Body of pancreas (tissue), 4 donors: ENCODE data around the gene AGAP3. TPM values are rescaled to one million over a fixed set of nuclear protein-coding genes. Genes with fewer than 3 reads are reported as not detected.

Experiments used
- ATAC-seq: fragments of 150-250 bp; one replicate; pipeline ENCODE4 v1.9.1; 2016
- DNase-seq, 4 donors: peaks; one replicate each; pipeline ENCODE4 v3.0.0-alpha.2; 2019
- H3K27ac ChIP-seq, 4 donors: fragments of 200-600 bp; sonication (generic); 1 replicate in 3 of 4; 2 replicates in 1 of 4; pipeline versions ENCODE4 v1.5.1 to v1.6.1; 2016 to 2019; ENCODE audit warnings: mild to moderate bottlenecking in 1 of 4, mixed read lengths in 1 of 4, moderate library complexity in 1 of 4
- H3K27me3 ChIP-seq, 2 donors: fragments of 200-600 bp; sonication (generic); one replicate each; pipeline ENCODE4 v1.6.0; 2016; ENCODE audit warnings: mild to moderate bottlenecking in 1 of 2
- H3K36me3 ChIP-seq, 2 donors: fragments of 200-600 bp; sonication (generic); replicated peaks in 1 of 2; 2 replicates each; pipeline ENCODE4 v1.5.1; 2016; ENCODE audit warnings: low read depth in 2 of 2; ENCODE audit not compliant: insufficient read depth in 1 of 2
- H3K4me1 ChIP-seq: fragments of 200-600 bp; sonication (generic); one replicate; pipeline ENCODE4 v1.6.0; 2016
- H3K4me3 ChIP-seq, 2 donors: fragments of 200-600 bp; sonication (generic); 1 replicate in 1 of 2; 2 replicates in 1 of 2; pipeline ENCODE4 v1.5.1; 2016 to 2019
- H3K9me3 ChIP-seq, 3 donors: fragments of 200-600 bp; sonication (generic); 1 replicate in 2 of 3; 2 replicates in 1 of 3; pipeline ENCODE4 v1.5.1; 2016
- POLR2A ChIP-seq, 3 donors: fragments of 450-650 bp; IDR thresholded peaks; one replicate each; pipeline ENCODE4 v1.6.1; 2016; ENCODE audit warnings: antibody characterized with exemption in 3 of 3, mild to moderate bottlenecking in 2 of 3
- WGBS, 2 donors: methylation state at CpG; one replicate each; pipeline ENCODE4 v1.1.5; 2017; 5-methylcytosine and 5-hydroxymethylcytosine counted together
- intact Hi-C: fragments of 100-400 bp; cut with DNase I; formaldehyde crosslinking; loops from one replicate; pipeline ENCODE4 v1.15.1; 2023
- total RNA-seq, 2 donors: library from RNA; depleted of rRNA; stranded (reverse); fragments of >200 nt; gene quantifications; one replicate each; pipeline ENCODE4 v1.1.0, GENCODE V29; 2016
- TF ChIP-seq, protein P1 (sequence below), 7 experiments: fragments of 450-650 bp in 4 of 7; fragments of 200-600 bp in 3 of 7; sonication (generic) in 3 of 7; IDR thresholded peaks; one replicate each; pipeline ENCODE4 v1.5.1; 2016 to 2019; ENCODE audit warnings: antibody characterized with exemption in 7 of 7

Gene AGAP3
- total RNA-seq, 2 donors from 2014 or later = 45.4 to 104 TPM

DNA sequence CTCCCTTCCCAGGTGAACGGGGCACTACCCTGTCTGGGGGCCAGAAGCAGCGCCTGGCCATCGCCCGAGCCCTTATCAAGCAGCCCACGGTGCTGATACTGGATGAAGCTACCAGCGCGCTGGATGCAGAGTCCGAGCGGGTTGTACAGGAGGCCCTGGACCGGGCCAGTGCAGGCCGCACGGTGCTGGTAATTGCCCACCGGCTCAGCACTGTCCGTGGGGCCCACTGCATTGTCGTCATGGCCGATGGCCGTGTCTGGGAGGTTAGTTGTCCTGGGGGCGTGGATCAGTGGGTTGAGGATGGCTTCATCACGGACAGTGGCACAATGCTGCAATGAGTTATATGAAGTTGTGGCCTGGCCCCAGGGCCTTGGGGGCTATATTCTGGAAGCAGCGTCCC is 42.3 kb upstream of the AGAP3 start:
- TF ChIP-seq, protein P1, sequence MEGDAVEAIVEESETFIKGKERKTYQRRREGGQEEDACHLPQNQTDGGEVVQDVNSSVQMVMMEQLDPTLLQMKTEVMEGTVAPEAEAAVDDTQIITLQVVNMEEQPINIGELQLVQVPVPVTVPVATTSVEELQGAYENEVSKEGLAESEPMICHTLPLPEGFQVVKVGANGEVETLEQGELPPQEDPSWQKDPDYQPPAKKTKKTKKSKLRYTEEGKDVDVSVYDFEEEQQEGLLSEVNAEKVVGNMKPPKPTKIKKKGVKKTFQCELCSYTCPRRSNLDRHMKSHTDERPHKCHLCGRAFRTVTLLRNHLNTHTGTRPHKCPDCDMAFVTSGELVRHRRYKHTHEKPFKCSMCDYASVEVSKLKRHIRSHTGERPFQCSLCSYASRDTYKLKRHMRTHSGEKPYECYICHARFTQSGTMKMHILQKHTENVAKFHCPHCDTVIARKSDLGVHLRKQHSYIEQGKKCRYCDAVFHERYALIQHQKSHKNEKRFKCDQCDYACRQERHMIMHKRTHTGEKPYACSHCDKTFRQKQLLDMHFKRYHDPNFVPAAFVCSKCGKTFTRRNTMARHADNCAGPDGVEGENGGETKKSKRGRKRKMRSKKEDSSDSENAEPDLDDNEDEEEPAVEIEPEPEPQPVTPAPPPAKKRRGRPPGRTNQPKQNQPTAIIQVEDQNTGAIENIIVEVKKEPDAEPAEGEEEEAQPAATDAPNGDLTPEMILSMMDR (IDR thresholded peaks at IDR 0.05) = no peak
- TF ChIP-seq POLR2A (IDR thresholded peaks at IDR 0.05) = no peak
- no peak for DNase-seq
- no peak overlapping the region for H3K27ac ChIP-seq
- WGBS, 2 donors = 92 to 93% methylated on average over 2 to 7 of the region's 20 CpGs
- intact Hi-C loops = no loop called here
- no peak overlapping the region for H3K4me3 ChIP-seq
- ATAC-seq = no peak
- H3K36me3 ChIP-seq = no peaks in the 10 kb centered on the region
- H3K4me1 ChIP-seq = no peaks in the 10 kb centered on the region
- no peaks in the 10 kb centered on the region for H3K27me3 ChIP-seq
- H3K9me3 ChIP-seq = no peaks in the 10 kb centered on the region

GRCh38 chr7:151045262-151045661 is 41.0 kb upstream of the AGAP3 start:
- TF ChIP-seq, protein P1 (IDR thresholded peaks at IDR 0.05) = no peak
- TF ChIP-seq POLR2A (IDR thresholded peaks at IDR 0.05) = no peak
- Histone ChIP-seq H3K4me3 (no peak overlapping the region), H3K36me3 (no peaks in the 10 kb centered on the region), H3K9me3 (no peaks in the 10 kb centered on the region), H3K4me1 (no peaks in the 10 kb centered on the region), H3K27me3 (no peaks in the 10 kb centered on the region), H3K27ac (no peak overlapping the region)
- DNase-seq (no peak), ATAC-seq (no peak)
- intact Hi-C loops = no loop called here
- 85 to 89% methylated on average over 9 to 11 of the region's 11 CpGs for WGBS, 2 donors

GRCh38 chr7:151045967-151046366 is 40.3 kb upstream of the AGAP3 start:
- WGBS, 2 donors = 83 to 87% methylated on average over 6 to 9 of the region's 9 CpGs
- no peak overlapping the region for H3K4me3 ChIP-seq

DNA sequence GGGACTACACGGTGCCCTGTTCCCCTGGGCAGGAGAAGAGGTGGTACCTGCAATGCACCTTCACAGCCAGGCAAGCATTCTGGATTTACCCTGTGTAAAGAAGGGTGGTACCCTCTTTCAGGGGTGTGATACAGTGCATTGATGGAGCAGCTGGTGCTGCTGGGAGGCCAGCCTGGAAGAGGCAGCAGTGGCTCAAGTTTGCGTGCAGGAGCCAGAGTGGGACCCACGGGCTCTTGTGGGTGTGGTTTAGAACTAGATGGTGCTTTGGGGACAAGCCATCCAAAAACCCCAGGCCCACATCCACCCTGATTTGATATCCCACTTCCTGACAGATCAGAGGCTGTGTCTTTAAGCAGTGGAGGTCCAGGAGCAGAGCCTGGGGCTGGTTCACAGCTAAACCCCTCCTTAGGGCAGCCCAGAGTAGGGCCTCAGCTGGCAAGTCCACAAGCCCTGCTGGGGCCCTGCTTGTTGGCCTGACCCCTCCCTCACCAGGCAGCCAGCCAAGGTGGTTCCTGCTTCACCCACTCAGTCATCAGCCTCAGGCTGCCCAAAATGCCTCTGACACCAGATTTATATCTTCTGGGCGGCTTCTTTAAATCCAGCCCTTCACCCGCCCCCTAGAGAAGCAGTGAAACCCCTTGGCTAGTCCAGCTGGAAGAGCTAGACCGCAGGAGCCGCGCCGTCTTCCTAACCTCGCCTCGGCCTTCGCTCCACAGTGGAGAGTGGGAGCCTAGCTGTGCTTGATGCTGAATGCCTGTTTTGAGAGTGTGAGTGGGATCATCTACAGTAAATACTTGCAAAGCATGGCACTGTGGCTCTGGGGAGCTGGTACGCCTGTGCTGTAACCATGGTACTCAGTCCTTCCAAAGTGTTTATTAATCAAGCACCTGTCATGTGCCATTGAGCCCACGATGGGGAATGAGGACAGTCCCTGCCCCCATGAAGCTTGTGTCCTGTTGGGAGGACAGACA is 39.4 kb upstream of the AGAP3 start:
- no peaks in the 10 kb centered on the region for H3K9me3 ChIP-seq
- 70 to 73% methylated on average over 11 to 14 of the region's 14 CpGs for WGBS, 2 donors
- intact Hi-C loops = no loop called here
- peaks cover 8% of the 10 kb centered on the region for H3K4me1 ChIP-seq
- H3K36me3 ChIP-seq = no peaks in the 10 kb centered on the region
- DNase-seq (no peak), ATAC-seq (no peak)
- no peaks in the 10 kb centered on the region for H3K27me3 ChIP-seq
- H3K4me3 ChIP-seq = no peak overlapping the region
- no peak overlapping the region for H3K27ac ChIP-seq
- TF ChIP-seq, protein P1 (IDR thresholded peaks at IDR 0.05) = no peak
- TF ChIP-seq POLR2A (IDR thresholded peaks at IDR 0.05) = no peak

More at GRCh38 chr7:151045967-151046366, 40.3 kb upstream of the AGAP3 start:
- TF ChIP-seq, protein P1 (IDR thresholded peaks at IDR 0.05) = no peak
- no peak for TF ChIP-seq POLR2A (IDR thresholded peaks at IDR 0.05)
- Histone ChIP-seq H3K27ac (no peak overlapping the region), H3K36me3 (no peaks in the 10 kb centered on the region), H3K4me1 (peaks cover 5% of the 10 kb centered on the region), H3K9me3 (no peaks in the 10 kb centered on the region), H3K27me3 (no peaks in the 10 kb centered on the region)
- DNase-seq = no peak
- ATAC-seq = no peak
- intact Hi-C loops = no loop called here
